Tibial nerve (tissue), 4 donors: ENCODE measurements around the gene ERP44. TPM values are rescaled to one million over a fixed set of nuclear protein-coding genes. Genes with fewer than 3 reads are reported as not detected.
"Not testable (repeated sequence)": the region's sequence is repeated elsewhere in the genome, so short reads cannot be mapped to it uniquely, and the experiment has no call there.

ENCODE experiments used
- DNase-seq, 2 donors: peaks; one replicate each; pipeline ENCODE4 v3.0.0-alpha.2; 2019; ENCODE audit warnings: low spot score in 2 of 2
- H3K27ac ChIP-seq, 4 donors: fragments of 200-600 bp; sonication (generic) in 3 of 4; one replicate each; pipeline ENCODE4 v1.5.1; 2017 to 2019; ENCODE audit warnings: mild to moderate bottlenecking in 1 of 4
- H3K27me3 ChIP-seq, 2 donors: fragments of 200-600 bp; sonication (generic) in 1 of 2; one replicate each; pipeline versions ENCODE4 v1.5.1 to v1.6.0; 2017 to 2019
- H3K36me3 ChIP-seq, 3 donors: fragments of 200-600 bp; sonication (generic); one replicate each; pipeline ENCODE4 v1.5.1; 2018 to 2019
- H3K4me1 ChIP-seq, 4 donors: fragments of 200-600 bp; sonication (generic) in 3 of 4; one replicate each; pipeline ENCODE4 v1.5.1; 2017 to 2019
- H3K4me3 ChIP-seq, 4 donors: fragments of 200-600 bp; sonication (generic) in 3 of 4; one replicate each; pipeline ENCODE4 v1.5.1; 2017 to 2019; ENCODE audit warnings: mild to moderate bottlenecking in 1 of 4, moderate library complexity in 1 of 4
- H3K9me3 ChIP-seq, 4 donors: fragments of 200-600 bp; sonication (generic) in 3 of 4; one replicate each; pipeline ENCODE4 v1.5.1; 2017 to 2019
- EP300 ChIP-seq, 2 donors: sonication (generic); formaldehyde crosslinking; IDR thresholded peaks; one replicate each; pipeline ENCODE4 v1.6.1; 2017; ENCODE audit warnings: antibody characterized with exemption in 2 of 2, mild to moderate bottlenecking in 1 of 2
- POLR2A ChIP-seq, 2 donors: fragments of 450-650 bp; IDR thresholded peaks; one replicate each; pipeline ENCODE4 v1.6.1; 2017; ENCODE audit warnings: antibody characterized with exemption in 2 of 2, mild to moderate bottlenecking in 2 of 2, moderate library complexity in 2 of 2
- WGBS, 2 donors: methylation state at CpG; one replicate each; pipeline ENCODE4 v1.1.5; 2018; 5-methylcytosine and 5-hydroxymethylcytosine counted together
- total RNA-seq, 4 donors: library from RNA; depleted of rRNA; stranded (reverse); fragments of >200 nt; gene quantifications; one replicate each; pipeline ENCODE4 v1.1.0, GENCODE V29; 2016
- TF ChIP-seq, protein P1 (sequence below), 5 experiments: fragments of 200-600 bp in 3 of 5; fragments of 450-650 bp in 2 of 5; sonication (generic) in 3 of 5; IDR thresholded peaks; one replicate each; pipeline ENCODE4 v1.5.1; 2016 to 2019; ENCODE audit warnings: antibody characterized with exemption in 5 of 5, mild to moderate bottlenecking in 3 of 5, moderate library complexity in 2 of 5

ERP44 gene
- total RNA-seq, 4 donors from 2014 or later, result 10.9 to 16.0 (median 13.4) TPM

DNA sequence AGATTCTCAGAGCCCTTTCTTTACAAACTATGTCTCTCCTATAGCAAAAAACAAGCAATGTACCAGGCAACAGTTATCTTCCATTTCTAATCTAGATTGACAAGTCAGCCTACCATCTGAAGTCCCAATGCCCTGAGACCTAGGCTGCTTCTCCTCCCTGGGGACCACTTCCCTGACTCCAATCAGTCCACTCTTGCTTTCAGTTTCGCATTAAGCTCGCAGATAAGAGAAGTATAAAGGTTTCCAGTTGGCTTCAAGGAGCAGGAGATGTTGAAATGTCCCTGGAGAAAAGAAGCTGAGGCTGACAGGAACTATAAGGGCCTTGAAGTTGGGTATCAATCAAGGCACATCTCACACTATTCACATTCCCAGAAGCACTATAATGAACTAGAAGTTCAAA lies 32.3 kb downstream of the ERP44 start:
- Histone ChIP-seq H3K4me3 (no peak overlapping the region), H3K36me3 (no peaks in the 10 kb centered on the region), H3K27ac (peak overlapping the region in 2 of 4 donors; percentile 20 to 51), H3K4me1 (peaks cover 0 to 33% (median 8%) of the 10 kb centered on the region in 4 donors), H3K27me3 (no peaks in the 10 kb centered on the region), H3K9me3 (no peaks in the 10 kb centered on the region)
- TF ChIP-seq POLR2A (IDR thresholded peaks at IDR 0.05) (no peak), EP300 (IDR thresholded peaks at IDR 0.05) (no peak)
- TF ChIP-seq, protein P1, sequence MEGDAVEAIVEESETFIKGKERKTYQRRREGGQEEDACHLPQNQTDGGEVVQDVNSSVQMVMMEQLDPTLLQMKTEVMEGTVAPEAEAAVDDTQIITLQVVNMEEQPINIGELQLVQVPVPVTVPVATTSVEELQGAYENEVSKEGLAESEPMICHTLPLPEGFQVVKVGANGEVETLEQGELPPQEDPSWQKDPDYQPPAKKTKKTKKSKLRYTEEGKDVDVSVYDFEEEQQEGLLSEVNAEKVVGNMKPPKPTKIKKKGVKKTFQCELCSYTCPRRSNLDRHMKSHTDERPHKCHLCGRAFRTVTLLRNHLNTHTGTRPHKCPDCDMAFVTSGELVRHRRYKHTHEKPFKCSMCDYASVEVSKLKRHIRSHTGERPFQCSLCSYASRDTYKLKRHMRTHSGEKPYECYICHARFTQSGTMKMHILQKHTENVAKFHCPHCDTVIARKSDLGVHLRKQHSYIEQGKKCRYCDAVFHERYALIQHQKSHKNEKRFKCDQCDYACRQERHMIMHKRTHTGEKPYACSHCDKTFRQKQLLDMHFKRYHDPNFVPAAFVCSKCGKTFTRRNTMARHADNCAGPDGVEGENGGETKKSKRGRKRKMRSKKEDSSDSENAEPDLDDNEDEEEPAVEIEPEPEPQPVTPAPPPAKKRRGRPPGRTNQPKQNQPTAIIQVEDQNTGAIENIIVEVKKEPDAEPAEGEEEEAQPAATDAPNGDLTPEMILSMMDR (IDR thresholded peaks at IDR 0.05), result no peak
- peak in 1 of 2 donors; percentile 14 for DNase-seq
- 62 to 63% methylated on average over 2 of the region's 2 CpGs for WGBS, 2 donors

DNA sequence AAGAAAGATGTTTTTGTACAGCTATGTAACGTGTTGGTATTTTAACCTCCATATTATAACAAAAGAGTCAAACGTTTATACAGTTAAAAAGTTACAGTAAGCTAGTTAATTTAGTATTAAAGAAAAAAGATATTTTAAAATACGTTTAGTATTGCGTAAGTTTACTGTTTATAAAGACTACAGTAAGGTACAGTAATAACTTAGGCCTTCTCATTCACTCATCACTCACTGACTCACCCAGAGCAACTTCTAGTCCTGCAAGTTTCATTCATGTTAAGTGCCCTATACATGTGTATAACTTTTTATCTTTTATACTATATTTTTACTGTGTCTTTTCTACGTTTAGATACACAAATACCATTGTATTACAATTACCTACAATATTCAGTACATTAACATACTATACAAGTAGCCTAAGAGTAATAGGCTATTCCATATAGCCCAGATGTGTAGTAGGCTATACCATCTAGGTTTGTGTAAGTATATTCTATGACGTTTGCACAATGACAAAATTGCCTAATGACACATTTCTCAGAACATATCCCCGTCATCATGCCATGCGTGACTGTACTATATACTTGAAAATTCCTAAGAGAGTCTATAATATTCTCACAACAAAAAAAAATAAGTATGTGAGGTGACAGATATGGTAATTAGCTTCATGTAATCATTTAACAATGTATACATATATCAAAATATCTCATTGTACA lies 33.8 kb downstream of the ERP44 start:
- no peak for TF ChIP-seq EP300 (IDR thresholded peaks at IDR 0.05)
- TF ChIP-seq POLR2A (IDR thresholded peaks at IDR 0.05), result no peak
- TF ChIP-seq, protein P1 (IDR thresholded peaks at IDR 0.05), result no peak
- peaks cover 0 to 20% (median 8%) of the 10 kb centered on the region in 4 donors for H3K4me1 ChIP-seq
- H3K9me3 ChIP-seq, result no peaks in the 10 kb centered on the region
- H3K36me3 ChIP-seq, result no peaks in the 10 kb centered on the region
- no peaks in the 10 kb centered on the region for H3K27me3 ChIP-seq
- WGBS, 2 donors, result 81 to 84% methylated on average over 8 of the region's 8 CpGs
- no peak overlapping the region for H3K27ac ChIP-seq
- no peak overlapping the region for H3K4me3 ChIP-seq
- DNase-seq, result no peak

DNA sequence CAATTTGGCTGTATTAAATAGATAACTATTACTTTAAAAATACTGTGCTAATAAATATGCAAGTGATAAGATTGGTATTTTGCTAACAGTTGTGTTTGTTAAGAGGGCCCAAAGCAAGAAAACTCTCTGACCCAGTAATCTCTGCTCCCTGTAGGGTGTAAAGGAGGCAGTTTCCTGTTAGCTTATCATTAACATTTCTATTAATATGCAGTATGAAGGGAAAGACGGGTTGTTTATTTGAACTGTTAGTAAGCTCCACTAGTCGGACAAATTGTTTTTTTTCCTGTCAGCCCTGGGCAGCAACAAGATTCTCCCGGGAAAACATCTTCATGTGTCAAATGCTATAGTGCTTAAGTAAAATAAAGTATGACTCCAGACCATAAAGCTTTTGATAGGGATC lies 35.6 kb downstream of the ERP44 start:
- peaks cover 0 to 20% (median 8%) of the 10 kb centered on the region in 4 donors for H3K4me1 ChIP-seq
- H3K27ac ChIP-seq, result no peak overlapping the region
- no peaks in the 10 kb centered on the region for H3K27me3 ChIP-seq
- H3K4me3 ChIP-seq, result no peak overlapping the region
- H3K36me3 ChIP-seq, result peaks cover 0 to 8% (median 0%) of the 10 kb centered on the region in 3 donors
- TF ChIP-seq POLR2A (IDR thresholded peaks at IDR 0.05) (no peak), EP300 (IDR thresholded peaks at IDR 0.05) (no peak)
- TF ChIP-seq, protein P1 (IDR thresholded peaks at IDR 0.05), result no peak
- WGBS, 2 donors, result 43 to 48% methylated on average over 3 of the region's 3 CpGs
- no peak for DNase-seq
- no peaks in the 10 kb centered on the region for H3K9me3 ChIP-seq

DNA sequence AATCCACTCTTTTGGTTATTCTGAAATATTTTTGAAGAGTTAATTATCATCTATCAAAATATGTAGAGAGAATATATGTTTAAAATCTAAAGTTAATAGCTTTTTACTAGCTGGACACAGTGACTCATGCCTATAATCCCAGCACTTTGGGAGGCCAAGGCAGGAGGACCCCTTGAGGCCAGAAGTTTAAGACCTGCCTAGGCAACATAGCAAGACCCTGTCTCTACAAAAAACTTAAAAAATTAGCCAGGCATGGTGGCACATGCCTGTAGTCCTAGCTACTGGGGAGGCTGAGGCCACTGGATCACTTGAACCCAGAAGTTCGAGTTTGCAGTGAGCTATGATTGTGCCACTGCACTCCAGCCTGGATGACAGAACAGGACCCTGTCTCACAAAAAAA lies 36.1 kb downstream of the ERP44 start:
- H3K4me3 ChIP-seq, H3K9me3 ChIP-seq, H3K36me3 ChIP-seq, H3K27me3 ChIP-seq, DNase-seq, H3K27ac ChIP-seq: not testable (repeated sequence)
- H3K4me1 ChIP-seq, result peaks cover 0 to 20% (median 8%) of the 10 kb centered on the region in 4 donors
- 75 to 94% methylated on average over 1 of the region's 1 CpG for WGBS, 2 donors

DNA sequence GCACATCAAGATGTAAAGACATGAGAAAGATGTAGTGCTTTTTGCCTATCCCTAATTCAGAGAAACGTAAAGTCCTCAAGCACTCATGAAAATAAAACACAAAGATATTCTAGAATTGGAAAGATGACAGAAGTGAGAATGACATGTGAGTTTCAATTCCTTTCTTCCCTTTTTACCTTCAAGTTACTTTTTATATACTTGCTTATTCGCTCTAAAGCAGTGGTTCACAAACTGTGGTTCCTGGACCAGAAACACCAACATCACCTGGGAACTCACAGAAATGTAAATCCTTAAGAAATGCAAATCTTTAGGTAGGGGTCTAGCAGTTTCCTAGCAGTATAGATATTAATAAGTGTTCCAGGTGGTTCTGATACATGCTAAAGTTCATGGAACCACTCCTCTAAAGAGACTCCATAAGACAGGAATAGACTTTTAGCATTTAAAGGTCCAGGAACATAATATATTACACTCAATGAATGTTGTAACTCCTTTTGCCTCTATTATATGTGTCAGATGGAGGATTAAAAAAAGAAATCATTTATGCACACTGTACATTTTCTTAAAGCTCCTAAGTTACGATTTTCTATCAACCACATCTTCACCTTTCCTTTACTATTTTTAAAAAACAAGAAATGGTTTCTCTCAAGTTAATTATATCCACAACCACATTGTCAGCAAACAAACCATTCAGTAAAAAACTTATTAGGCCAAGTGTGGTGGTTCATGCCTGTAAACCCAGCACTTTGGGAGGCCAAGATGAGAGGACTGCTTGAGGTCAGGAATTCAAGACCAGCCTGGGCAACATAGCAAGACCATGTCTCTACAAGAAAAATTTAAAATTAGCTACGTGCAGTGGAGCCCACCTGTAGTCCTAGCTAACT lies 39.9 kb downstream of the ERP44 start:
- H3K4me3 ChIP-seq, result no peak overlapping the region
- no peaks in the 10 kb centered on the region for H3K27me3 ChIP-seq
- no peak for DNase-seq
- H3K27ac ChIP-seq, result no peak overlapping the region
- TF ChIP-seq, protein P1 (IDR thresholded peaks at IDR 0.05), result no peak
- no peak for TF ChIP-seq EP300 (IDR thresholded peaks at IDR 0.05)
- WGBS, 2 donors, result 90 to 92% methylated on average over 4 of the region's 4 CpGs
- peaks cover 0 to 17% (median 0%) of the 10 kb centered on the region in 3 donors for H3K36me3 ChIP-seq
- H3K9me3 ChIP-seq, result no peaks in the 10 kb centered on the region
- H3K4me1 ChIP-seq, result peaks cover 0 to 4% (median 2%) of the 10 kb centered on the region in 4 donors
